ENCODE measurements around the gene PCSK7. TPM values are rescaled to one million over a fixed set of nuclear protein-coding genes. Genes with fewer than 3 reads are reported as not detected.

PCSK7 gene
- polyA plus RNA-seq, 1 experiment, result 23.5 TPM

DNA sequence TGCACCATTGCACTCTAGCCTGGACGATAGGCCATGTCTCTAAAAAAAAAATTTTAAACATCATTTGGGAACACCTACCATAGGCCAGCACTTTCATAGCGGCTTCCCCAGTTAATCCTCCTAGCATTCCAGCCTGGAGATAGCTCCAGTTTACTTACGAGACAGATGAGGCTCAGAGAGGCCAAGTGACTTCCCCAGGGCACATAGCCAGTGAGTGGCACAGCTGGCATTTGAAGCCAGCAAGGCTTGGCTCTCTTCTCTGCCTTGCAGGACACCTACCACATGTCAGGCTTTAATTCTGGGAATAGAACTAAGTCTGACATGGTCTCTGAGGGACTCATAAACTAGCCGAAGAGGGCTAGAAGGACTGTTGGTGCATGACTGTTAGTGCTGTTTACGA is 37.6 kb downstream of the PCSK7 start:
- Histone ChIP-seq H3K27ac (ENCODE audit: low read depth, low read length) (no peak overlapping the region), H3K4me3 (ENCODE audit: low read depth, low read length) (no peak overlapping the region), H3K9me3 (ENCODE audit: control insufficient read depth, insufficient read depth, low read length) (no peaks in the 10 kb centered on the region; the same call in 1 of the 2 replicates), H3K27me3 (ENCODE audit: control insufficient read depth, insufficient read depth, low read length) (no peaks in the 10 kb centered on the region)
- no peak for TF ChIP-seq CTCF (IDR thresholded peaks at IDR 0.05; ENCODE audit: low read depth, low read length)
- CTCF ChIA-PET, result no interaction called here
- DNase-seq (ENCODE audit: low read depth, low spot score), result no peak
- POLR2A ChIA-PET, result interaction anchor here (0.6 kb wide), 1 partner anchor 92 kb away, joined by 3 read pairs; no protein-coding TSS in a partner anchor

GRCh38 chr11:117193130-117194020 is 38.5 kb downstream of the PCSK7 start:
- no peak for TF ChIP-seq CTCF (IDR thresholded peaks at IDR 0.05; ENCODE audit: low read depth, low read length)
- CTCF ChIA-PET, result no interaction called here
- Histone ChIP-seq H3K27ac (ENCODE audit: low read depth, low read length) (no peak overlapping the region), H3K27me3 (ENCODE audit: control insufficient read depth, insufficient read depth, low read length) (no peaks in the 10 kb centered on the region), H3K4me3 (ENCODE audit: low read depth, low read length) (no peak overlapping the region), H3K9me3 (ENCODE audit: control insufficient read depth, insufficient read depth, low read length) (no peaks in the 10 kb centered on the region; the same call in 1 of the 2 replicates)
- no peak for DNase-seq (ENCODE audit: low read depth, low spot score)
- POLR2A ChIA-PET, result no interaction called here

DNA sequence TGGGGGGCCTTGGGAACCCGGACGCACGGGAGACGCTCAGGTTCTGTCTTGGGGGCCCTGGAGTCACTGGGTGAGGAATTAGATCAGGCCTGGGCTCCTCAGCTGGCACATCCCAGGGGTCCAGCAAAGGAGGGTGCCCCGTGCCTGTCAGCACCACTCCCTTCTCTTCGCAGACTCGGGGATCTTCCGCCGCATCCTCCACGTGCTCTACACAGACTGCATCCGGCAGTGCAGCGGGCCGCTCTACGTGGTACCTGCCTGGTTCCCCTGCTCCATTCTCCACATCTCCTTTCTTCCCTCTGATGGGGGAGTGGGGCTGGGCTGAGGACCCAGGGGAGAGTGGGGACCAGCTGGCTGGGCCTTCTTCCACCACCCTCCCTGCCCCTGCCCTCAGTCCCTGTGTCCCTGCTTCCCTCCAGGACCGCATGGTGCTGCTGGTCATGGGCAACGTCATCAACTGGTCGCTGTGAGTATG is 39.4 kb downstream of the PCSK7 start:
- no peak overlapping the region for H3K4me3 ChIP-seq (ENCODE audit: low read depth, low read length)
- POLR2A ChIA-PET, result no interaction called here
- CTCF ChIA-PET, result interaction anchor here (2.0 kb wide), 1 partner anchor 11 kb away, joined by 6 read pairs; no protein-coding TSS in a partner anchor
- H3K27me3 ChIP-seq (ENCODE audit: control insufficient read depth, insufficient read depth, low read length), result no peaks in the 10 kb centered on the region
- no peaks in the 10 kb centered on the region for H3K9me3 ChIP-seq (ENCODE audit: control insufficient read depth, insufficient read depth, low read length)
- DNase-seq (ENCODE audit: low read depth, low spot score), result no peak
- TF ChIP-seq CTCF (IDR thresholded peaks at IDR 0.05; ENCODE audit: low read depth, low read length), result no peak
- no peak overlapping the region for H3K27ac ChIP-seq (ENCODE audit: low read depth, low read length)

DNA sequence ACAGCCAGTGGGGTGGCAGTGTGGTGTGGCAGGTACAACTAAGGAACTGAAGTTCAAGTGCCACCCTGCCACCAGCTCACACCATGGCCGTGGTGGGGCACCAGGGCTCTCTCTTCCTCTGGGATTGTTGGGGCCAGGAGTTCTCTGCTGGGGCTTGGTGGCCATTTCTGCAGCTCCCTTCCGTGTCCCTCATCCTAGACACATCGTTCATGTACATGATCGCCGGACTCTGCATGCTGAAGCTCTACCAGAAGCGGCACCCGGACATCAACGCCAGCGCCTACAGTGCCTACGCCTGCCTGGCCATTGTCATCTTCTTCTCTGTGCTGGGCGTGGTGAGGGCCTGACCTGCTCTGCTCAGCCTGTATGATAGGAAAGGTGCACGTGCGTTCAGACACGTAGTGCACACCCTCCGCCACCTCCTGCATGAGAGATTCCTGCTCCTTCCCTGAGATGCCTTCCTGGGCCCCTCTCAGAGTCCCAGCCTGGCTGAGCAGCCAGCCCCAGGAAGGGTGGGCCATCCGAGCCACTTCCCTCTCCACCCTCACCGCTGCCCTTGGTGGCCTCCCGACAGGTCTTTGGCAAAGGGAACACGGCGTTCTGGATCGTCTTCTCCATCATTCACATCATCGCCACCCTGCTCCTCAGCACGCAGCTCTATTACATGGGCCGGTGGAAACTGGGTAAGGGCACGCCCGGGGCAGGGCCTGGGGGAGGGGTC is 40.0 kb downstream of the PCSK7 start:
- H3K9me3 ChIP-seq (ENCODE audit: control insufficient read depth, insufficient read depth, low read length), result no peaks in the 10 kb centered on the region
- no peak overlapping the region for H3K4me3 ChIP-seq (ENCODE audit: low read depth, low read length)
- no peak for DNase-seq (ENCODE audit: low read depth, low spot score)
- no peaks in the 10 kb centered on the region for H3K27me3 ChIP-seq (ENCODE audit: control insufficient read depth, insufficient read depth, low read length)
- ChIA-PET POLR2A (no interaction called here), CTCF (interaction anchor here (2.0 kb wide), 1 partner anchor 10 kb away, joined by 6 read pairs; no protein-coding TSS in a partner anchor)
- H3K27ac ChIP-seq (ENCODE audit: low read depth, low read length), result no peak overlapping the region
- no peak for TF ChIP-seq CTCF (IDR thresholded peaks at IDR 0.05; ENCODE audit: low read depth, low read length)

All from AG04450 (cell line).